Stimulated activated CD4-positive, alpha-beta T cell treated with anti-CD3 and anti-CD28 coated beads, TNF-alpha, amount 100 ng/mL, for 4 hours (primary cell): ENCODE results near the gene ACSF3.

Experiments
- DNase-seq, 3 experiments: peaks; one replicate each; pipeline ENCODE4 v3.0.0-alpha.2; 2020; ENCODE audit warnings: low read depth in 3 of 3

Gene ACSF3

DNA sequence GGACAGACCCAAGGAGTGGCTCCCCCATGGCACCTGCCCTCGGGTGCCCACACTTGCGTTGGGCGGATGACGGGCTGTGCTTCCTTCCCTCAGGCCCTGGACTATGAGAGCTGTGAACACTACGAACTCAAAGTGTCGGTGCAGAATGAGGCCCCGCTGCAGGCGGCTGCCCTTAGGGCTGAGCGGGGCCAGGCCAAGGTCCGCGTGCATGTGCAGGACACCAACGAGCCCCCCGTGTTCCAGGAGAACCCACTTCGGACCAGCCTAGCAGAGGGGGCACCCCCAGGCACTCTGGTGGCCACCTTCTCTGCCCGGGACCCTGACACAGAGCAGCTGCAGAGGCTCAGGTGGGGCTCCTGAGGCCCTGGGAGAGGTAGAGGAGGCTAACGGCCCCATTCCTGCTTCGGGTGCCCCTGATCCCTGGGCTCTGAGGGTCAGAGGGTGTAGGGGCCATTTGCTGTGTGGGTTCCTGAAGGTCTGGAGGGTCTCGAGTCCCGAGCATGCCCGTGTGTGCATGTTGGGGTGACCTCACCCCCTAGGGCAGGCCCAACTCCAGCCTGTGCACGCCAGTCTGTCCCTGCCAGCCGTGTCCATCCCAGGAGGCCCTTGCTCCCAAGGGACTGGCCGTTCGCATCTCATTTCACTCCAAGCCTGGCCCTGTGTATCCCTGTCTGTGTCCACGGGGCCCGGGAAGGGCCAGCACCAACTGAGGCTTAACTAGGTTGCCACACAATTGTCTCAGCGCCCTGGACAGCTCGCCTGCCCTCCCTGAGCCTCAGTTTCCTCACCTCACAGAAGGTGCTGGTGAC is 96.7 kb downstream of the ACSF3 start:
- DNase-seq: no peak

- no peak for DNase-seq
These were observed 97.6 kb downstream of the ACSF3 start for GRCh38 chr16:89191033-89191900.

GRCh38 chr16:89191901-89192185 is 98.2 kb downstream of the ACSF3 start:
- DNase-seq: no peak

DNA sequence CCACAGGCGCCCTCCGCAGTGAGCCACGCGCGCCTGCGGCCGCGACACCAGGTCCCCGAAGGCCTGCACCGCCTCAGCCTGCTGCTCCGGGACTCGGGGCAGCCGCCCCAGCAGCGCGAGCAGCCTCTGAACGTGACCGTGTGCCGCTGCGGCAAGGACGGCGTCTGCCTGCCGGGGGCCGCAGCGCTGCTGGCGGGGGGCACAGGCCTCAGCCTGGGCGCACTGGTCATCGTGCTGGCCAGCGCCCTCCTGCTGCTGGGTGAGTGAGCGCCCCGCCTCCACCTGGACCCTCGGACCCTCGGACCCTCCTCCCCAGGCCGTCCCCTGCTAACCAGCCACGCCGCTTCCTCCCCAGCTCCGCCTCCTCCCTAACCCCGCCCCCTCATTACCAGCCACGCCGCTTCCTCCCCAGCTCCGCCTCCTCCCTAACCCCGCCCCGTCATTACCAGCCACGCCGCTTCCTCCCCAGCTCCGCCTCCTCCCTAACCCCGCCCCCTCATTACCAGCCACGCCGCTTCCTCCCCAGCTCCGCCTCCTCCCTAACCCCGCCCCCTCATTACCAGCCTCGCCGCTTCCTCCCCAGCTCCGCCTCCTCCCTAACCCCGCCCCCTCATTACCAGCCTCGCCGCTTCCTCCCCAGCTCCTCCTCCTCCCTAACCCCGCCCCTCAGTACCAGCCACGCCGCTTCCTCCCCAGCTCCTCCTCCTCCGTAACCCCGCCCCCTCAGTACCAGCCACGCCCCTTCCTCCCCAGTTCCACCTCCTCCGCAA is 98.7 kb downstream of the ACSF3 start:
- DNase-seq: peak in 2 of 3 experiments; percentile 44 to 63

DNA sequence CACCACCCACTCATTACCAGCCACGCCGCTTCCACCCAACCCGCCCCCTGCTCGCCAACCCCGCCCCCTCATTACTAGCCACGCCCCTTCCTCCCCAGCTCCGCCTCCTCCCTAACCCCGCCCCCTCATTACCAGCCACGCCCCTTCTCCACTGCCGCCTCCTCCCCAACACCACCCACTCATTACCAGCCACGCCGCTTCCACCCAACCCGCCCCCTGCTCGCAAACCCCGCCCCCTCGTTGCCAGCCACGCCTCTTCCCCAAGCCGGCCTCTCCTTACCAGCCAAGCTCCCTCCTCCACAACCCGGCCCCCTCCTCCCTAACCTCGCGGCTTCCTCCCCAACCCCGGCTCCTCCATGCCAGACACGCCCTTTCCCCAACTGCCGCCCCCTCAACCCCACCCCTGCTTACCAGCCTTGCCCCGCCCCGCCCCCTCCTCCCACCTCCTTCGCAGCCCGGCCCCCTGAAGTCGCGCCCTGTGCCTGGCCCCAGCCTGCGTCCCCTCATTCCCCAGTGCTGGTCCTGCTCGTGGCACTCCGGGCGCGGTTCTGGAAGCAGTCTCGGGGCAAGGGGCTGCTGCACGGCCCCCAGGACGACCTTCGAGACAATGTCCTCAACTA is 99.4 kb downstream of the ACSF3 start:
- peak; percentile 42 to 56 (median 52) for DNase-seq

DNA sequence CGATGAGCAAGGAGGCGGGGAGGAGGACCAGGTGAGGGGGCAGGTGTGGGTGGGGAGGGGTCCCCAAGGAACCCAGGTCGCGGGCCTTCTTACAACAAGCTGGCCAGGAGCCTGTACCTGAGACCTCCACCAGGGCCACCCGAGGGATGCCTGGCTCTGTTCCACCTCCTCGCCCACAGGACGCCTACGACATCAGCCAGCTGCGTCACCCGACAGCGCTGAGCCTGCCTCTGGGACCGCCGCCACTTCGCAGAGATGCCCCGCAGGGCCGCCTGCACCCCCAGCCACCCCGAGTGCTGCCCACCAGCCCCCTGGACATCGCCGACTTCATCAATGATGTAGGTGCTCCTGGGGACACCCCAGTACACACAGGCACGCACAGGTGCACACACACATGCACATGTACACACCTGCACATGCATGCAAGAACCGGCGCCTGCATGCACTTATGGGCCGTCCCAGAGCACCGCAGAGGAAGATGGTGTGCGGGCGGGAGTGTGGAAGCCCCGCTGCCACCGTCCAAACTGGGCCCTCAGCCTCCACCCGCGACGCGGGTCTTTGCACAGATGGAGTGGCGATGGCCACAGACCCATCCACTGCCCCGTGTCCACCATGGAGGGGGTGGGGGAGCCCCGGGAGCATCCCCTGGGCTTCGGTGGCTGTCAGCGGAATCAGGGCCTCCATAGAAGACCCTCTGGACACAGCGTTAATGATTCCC is 100.1 kb downstream of the ACSF3 start:
- no peak for DNase-seq

DNA sequence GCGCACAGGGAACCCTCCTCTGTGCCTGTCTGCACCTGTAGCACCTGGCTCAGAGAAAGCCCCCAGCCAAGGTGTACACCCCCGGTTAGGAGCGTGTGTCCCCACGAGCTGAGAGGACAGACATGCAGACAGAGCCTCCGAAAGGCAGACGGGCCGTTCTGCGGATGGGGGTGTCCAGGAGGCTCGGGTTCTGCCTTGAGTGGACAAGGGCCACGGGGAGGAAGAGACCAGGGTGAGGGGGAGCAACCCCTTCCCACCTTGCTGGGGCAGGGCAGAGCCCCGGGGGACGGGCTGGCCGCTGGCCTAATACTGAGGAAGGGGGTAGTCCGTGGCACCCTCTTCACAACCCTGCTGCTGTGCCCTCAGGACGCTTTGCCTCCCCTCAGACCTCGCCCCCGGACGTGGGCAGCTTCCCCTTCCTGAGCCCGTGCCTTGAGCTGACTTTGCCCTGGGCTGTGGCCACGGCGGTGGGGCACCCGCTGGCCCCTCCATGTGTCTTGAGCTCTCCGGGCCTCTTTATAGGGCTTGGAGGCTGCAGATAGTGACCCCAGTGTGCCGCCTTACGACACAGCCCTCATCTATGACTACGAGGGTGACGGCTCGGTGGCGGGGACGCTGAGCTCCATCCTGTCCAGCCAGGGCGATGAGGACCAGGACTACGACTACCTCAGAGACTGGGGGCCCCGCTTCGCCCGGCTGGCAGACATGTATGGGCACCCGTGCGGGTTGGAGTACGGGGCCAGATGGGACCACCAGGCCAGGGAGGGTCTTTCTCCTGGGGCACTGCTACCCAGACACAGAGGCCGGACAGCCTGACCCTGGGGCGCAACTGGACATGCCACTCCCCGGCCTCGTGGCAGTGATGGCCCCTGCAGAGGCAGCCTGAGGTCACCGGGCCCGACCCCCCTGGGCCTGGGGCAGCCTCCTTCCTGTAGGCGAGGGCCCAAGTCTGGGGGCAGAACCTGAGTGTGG is 101.0 kb downstream of the ACSF3 start:
- DNase-seq: no peak

DNA sequence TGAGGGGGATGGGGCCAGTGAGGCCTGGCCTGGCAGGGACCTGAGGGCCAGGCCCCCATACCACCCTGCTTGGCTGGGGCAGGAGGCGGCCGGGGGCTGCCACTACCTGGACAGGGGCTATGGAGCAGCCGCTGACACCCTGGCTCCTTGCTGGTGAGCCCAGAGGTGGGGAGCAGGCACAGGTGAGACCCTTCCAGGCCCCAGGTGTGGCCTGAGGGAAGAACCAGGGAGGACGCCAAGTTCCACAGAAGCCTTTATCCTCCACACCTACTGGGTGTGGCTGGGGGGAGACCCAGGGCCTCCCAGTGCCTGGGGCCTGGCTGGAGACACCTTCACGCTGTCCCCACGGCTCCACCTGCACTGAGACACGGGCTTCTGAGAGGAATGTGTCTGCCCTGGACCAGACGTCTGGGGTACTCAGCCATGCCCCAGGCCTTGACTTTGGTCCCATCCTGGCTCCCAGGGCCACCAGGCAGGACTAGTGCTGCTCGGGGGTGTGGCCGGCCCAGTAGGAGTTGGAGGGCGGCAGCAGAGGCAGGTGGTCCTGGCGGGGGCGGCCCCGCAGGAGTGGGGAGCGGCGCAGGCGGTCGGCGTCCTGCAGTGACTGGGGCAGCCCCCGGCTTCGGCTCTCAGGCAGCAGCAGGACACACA is 102.0 kb downstream of the ACSF3 start:
- no peak for DNase-seq

DNA sequence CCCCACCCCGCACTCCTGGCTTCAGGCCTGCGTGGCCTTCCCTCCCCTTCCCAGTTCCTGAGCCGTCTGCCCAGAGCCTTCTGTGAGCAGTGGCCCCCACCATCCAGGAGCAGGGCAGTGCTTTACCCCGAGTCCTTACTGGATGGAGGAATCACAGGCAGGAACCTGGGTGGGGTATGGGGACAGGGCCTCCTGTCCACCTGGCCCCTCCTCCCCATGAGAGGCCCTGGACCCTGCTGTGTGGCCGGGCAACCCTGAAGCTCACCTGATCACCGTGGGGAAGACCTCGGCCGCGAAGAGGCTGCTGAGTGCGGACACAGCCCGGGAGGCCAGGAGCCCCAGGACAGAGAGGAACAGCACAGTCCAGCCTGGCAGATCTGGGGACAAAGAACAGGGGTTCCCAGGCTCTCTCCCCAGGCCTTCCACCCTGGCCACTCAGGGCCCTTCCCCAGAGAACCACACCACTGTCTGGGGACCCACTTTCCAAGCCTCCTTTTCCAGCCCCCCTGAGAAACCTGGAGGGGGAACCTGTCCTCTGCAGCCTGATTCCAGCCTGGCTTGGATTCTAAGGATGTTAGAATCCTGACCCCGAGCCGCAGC is 103.5 kb downstream of the ACSF3 start:
- no peak for DNase-seq

GRCh38 chr16:89197633-89198416 is 104.2 kb downstream of the ACSF3 start:
- DNase-seq: no peak

DNA sequence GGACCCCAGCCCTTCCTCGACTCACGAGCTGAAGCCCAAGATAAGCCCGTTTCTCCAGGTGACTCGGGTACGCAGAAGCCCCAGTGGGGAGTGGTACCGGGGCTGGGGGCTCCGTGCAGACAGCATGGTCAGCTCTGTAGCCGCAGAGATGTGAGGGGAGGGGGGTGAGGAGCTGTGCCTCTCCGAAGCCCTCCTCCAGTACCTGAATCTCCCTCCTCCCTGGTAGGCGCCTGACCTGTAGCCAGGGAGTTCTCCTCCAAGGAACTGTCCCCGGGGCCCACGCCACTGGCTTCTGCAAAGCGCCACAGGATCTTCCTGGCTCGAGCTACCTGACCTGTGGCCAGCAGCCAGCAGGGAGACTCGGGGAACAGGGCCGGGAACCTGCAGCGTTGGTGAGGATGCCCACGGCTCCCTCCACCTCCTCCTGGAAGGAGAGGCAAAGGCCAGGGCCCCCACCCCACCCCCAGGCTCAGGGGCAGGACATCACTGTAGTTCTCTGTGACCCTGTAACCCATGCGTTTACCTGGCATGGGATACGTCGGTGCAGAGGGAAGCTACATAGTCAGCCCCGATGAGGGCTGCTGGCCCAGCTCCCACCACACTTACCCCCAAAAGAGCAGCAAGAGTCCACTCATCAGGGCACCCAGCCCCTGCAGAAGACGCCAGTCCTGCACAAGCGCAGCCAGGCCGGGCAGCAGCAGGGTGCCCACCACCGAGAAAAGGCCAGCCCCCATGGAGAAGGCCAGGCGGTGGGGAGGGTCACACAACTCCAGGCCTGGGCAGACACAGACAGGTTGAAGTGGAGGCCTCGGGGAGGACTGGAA is 105.0 kb downstream of the ACSF3 start:
- no peak for DNase-seq

- no peak for DNase-seq
These were observed 105.8 kb downstream of the ACSF3 start for GRCh38 chr16:89199241-89200123.

DNA sequence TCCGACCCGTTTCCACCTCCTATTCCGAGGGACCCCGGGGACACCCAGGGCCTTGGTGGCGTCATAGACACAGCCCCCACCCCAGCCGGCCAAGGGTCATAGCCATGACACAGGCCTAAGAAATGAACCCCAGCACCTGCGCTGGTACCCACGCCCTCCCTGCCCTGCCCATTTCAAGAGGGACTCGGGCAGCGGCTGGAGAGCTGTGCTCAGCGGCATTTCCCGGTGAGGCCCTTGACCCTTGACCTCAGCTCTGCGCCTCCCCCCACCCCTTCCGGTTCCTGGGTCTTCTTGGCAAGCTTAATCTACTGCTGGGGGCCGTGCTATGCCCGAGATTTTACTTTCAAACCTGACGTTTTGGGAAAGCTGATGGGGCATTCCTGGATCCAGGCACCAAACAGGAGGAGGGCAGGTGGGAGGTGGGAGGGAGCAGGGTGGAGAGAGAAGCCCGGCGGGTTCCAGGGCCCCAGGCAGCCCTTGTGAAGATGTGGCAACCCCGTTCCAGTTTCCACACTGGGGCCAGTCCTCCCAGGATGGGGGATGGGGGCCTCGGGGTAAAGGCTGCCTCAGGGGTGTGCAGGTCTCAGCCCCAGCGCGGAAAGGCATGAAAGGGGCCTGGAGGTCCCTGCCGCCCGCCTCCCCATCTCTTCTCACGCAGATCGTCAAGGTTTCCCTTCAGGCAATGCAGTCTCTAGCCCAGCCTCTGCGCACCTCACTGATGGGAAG is 106.6 kb downstream of the ACSF3 start, which contains the start of gene SLC22A31:
Gene SLC22A31, minus strand, starts transcription at position 414 of the 726 bp plus-strand sequence. Its CDS starts 36 bp downstream, at position 378.
- DNase-seq: no peak

GRCh38 chr16:89200850-89201411 is 107.3 kb downstream of the ACSF3 start:
- no peak for DNase-seq
